Stimulated activated CD4-positive, alpha-beta T cell treated with anti-CD3 and anti-CD28 coated beads, TNF-alpha, amount 100 ng/mL, for 4 hours (primary cell): ENCODE data around the gene AUH.
A peak's percentile ranks its signal among the peaks of the same experiment; 100 is the strongest.
"Not testable (repeated sequence)": the region's sequence is repeated elsewhere in the genome, so short reads cannot be mapped to it uniquely, and the experiment has no call there.

ENCODE experiments used
- DNase-seq, 3 experiments: peaks; one replicate each; pipeline ENCODE4 v3.0.0-alpha.2; 2020; ENCODE audit warnings: low read depth in 3 of 3

The AUH gene

DNA sequence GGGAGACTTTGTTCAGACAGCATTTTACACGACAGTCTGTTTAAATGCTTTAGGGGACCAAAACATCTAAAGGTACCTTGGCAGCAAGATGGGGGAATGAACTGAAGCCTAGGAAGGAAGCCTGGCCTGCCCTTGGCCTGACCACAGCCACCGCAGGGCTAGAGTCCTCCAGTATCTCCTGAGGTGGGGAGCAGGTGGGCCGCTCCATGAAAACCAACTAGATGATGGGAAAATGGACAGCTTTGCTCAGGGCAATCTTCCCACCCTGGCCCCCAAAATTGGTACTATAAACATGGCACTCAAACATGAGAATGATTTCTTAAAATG is 153.3 kb downstream of the AUH start:
- no peak for DNase-seq

DNA sequence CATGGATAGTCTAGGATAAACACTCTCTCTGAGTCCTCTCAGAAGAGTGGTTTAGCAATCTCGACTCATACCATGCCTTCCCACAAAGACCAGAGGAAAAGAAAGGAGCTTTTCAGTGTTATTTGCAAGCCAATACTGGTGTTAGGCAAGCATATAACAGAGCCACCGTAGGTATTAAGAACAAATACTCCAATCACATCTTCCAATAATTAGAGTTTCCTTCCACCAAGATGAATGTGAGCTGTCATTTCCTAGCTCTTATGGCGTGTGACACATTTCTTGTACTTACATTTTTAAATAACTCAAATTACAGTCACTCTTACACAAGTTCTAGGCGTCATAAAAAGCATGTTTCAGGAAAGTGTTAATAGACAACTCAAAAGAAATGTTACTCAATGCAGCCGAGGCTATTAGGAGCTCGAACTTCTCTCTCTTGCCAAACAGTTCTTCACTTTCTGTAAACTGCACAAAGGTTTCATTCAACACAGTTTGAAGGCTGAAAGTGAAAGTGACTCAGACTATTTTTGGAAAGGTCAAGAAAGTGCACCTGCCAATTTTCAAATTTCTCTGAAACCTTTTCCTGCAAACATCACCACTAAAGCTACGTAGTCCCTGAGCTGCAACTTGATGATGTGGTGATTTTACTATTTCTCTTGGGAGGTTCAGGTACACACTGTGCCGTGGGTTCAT is 153.8 kb downstream of the AUH start:
- no peak for DNase-seq

- DNase-seq = no peak
Observed at GRCh38 chr9:91207397-91207728, 154.4 kb downstream of the AUH start.

DNA sequence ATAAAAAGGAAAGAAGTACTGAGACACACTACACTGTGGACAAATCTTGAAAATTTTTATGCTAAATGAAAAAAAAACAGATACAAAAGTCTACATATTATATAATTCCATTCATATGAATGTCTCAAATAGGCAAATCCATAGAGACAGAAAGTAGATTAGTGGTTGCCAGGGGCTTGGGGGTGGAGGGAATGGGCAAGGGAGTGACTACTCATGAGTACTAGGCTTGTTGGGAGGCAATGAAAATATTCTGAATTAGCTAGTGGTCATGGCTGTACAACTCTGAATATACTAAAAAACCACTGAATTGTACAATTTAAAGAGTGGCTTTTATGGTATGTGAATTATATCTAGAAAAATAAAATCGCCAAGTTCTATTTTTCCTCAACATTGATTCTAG is 154.9 kb downstream of the AUH start:
- no peak for DNase-seq

DNA sequence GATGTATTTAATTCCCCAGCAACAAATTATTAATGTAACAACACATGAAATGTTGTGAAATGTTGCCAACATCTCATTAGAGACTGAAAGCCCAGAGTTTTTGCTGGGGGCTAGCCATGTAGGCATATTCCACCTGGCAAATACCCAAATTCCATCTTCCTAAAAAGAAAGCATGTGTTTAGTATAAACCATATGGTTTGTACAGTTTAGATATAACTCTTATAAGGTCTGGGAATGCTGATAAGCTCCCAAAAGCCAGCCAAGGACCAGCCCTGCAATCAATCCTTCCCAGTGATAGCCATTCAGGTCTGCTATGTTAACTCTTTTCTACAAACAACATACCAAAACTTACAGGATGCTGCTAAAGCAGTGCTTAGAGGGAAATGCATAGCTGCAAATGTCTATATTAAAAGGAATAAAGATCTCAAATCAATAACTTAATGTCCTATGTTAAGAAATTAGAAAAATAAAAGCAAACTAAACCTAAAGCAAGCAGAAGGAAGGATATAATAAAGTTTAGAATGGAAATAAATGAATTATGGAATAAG is 158.9 kb downstream of the AUH start:
- DNase-seq = no peak

DNA sequence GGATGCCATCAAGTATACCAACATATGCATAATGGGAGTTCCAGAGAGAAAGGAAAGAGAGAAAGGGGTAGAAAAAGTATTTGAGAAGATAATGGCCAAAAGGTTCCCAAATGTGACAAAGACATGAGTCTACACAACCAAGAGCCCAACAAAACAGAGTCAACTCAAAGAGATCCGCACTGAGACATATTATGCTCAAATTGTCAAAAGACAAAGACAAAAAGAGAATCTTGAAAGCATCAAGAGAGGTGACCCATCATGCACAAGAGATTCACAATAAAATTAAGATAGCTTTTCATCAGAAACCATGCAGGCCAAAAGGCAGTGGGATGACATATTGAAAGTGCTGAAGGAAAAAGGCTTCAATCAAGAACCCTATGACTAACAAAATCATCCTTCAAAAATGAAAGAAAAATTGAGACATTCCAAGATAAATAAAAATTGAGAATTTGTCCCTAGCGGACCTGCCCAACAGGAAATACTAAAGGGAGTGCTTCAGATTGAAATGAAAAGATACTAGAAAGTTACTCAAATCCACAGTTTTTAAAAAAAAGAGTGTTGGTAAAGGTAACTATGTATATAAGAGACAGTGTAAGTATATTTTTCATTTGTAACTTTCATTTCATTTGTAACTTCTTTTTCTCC is 160.9 kb downstream of the AUH start:
- no peak for DNase-seq

- no peak for DNase-seq
Observed at GRCh38 chr9:91199739-91200497, 161.8 kb downstream of the AUH start.

DNA sequence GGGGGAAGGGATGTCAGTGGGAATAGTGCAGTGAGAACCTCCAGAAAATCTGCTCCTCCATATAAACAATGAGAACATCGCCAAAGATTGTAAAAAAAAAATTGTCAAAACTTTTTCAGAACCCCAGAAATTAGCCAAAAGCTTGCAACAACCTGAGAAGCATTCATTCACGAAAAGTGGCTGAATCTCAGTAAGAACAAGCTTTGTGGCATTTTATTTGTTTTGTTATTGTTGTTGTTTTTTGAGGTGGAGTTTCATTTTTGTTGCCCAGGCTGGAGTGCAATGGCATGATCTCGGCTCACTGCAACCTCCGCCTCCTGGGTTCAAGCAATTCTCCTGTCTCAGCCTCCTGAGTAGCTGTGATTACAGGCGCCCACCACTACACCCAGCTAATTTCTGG is 162.8 kb downstream of the AUH start:
- DNase-seq = not testable (repeated sequence)

DNA sequence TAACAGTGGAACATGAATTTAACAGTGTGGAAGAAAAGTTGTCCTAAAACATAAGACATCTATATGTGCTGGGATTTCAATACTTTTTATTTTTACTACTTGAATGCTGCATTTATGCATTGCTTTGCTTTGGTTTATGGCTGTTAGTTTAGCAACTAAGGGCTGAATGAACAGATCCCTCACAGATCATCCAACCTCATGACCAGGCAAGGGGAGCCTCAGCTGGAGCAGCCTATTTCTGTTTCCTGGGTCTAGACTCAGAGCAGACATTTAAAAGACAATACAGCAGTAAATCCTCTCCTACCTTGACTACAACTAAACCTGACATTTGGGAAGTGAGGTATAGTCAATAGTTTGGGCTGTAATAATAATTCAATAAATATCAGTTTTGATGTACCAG is 163.3 kb downstream of the AUH start:
- no peak for DNase-seq

- DNase-seq = no peak
Observed at GRCh38 chr9:91197232-91198181, 164.2 kb downstream of the AUH start.

DNA sequence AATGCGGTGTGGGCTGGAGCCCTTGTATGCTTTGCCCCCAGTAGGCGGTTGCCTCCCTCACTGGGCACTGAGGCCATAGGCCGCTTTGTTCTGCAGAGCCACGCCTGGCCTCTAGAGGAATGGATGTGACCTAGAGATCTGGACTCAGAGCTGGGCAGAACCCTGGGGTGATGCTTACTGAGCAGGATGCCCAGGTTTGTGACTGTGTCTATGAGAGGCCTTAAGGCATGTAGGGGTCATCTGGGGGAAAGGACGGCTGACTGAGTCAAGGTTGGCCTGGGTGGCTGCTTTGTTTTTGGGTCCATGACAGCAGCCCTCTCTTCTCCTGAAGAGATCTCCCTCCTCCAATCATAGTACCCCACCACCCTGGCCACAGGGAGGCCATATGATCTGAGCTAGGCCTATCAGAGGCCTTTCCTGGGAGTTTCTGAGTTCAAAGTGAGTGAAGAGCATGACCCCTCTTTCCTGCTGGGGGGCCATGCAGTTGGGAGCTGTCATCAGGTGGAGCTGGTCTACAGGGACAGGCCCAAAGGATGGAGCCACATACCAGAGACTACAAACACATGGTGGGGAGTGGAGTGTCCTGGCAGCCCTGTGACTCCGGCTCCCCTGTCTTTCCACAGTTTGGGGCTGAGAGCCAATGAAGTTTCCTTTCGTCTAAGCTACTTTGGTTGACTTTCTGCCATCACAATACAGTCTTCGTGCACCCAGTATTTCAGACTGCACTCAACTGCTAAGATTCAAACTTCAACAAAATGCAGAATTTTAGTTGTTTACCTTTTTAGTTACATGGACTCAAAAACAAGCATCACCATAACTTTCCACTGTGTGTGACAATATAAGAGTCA is 165.4 kb downstream of the AUH start:
- no peak for DNase-seq

GRCh38 chr9:91195372-91196012 is 166.2 kb downstream of the AUH start:
- DNase-seq = no peak

DNA sequence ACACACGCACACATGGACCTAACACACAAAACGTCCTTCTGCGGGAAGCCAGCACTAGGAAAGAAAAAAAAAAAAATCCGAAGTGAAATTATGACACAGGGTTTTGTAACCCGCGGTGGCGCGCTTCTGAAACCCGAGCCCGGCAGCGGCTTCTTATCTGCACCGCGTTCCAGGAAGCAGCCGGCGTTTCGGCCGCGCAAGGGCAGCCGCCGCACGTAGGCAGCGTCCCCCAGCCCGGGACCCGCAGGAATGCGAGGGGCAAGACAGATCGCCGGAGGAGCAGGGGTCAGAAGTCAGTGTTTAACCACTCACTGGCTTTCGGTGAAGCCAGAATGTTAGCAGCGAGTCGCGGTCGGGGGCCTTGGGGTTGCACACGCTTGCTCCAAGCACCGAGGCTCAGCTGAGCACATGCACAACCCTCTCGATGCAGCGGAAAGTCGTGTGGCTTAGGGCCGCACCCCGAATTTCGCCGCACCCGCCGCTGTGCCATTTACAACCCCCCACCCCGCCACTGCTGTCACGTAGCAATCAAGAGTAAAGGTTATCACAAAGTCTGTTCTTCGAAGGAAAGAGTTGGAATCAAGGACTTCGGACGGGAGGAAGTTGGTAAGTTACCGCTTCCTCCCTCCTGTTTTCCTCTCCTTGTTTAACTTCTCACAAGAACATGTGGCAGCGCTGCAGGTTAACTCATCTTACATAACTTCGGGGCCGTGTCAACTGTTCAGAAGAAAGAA is 167.9 kb downstream of the AUH start:
- peak; percentile 44 to 64 (median 50) for DNase-seq

- peak; percentile 51 to 66 (median 60) for DNase-seq
Observed at GRCh38 chr9:91193087-91193657, 168.5 kb downstream of the AUH start.

- DNase-seq = no peak
Observed at GRCh38 chr9:91192381-91193086, 169.2 kb downstream of the AUH start.

- no peak for DNase-seq
Observed at GRCh38 chr9:91191411-91192380, 170.0 kb downstream of the AUH start.

- DNase-seq = no peak
Observed at GRCh38 chr9:91190062-91190461, 171.7 kb downstream of the AUH start.
